K562 (cell line): ENCODE data around the gene TEX13C. TPM values are rescaled to one million over a fixed set of nuclear protein-coding genes. Genes with fewer than 3 reads are reported as not detected.

Source experiments
- ATAC-seq: fragments of 200-7000 bp; cut with Tn5 transposase; 3 replicates; pipeline ENCODE4 v1.9.1; 2020; ENCODE audit warnings: moderate library complexity
- BruUV-seq: library from RNA; stranded (reverse); fragments of 400-500 nt; replicated peaks from 2 replicates; lab custom pipeline; 2021; lab: Mats Ljungman, UMichigan
- CTCF ChIA-PET: fragments of 300-600 bp; formaldehyde crosslinking; extraction: SDS; loops from one replicate; lab custom pipeline; 2021; ENCODE audit warnings: low intra/inter-chr PET ratio; lab: Yijun Ruan, JAX
- POLR2A ChIA-PET: fragments of 300-600, 350-650 bp; sonication (Branson Sonifier 250); formaldehyde crosslinking; extraction: SDS; loops from one replicate; lab custom pipeline; 2021; ENCODE audit warnings: antibody characterized with exemption, inconsistent platforms; lab: Yijun Ruan, JAX
- DNase-seq, 4 experiments: peaks; one replicate each; pipeline versions ENCODE4 v3.0.0 to v3.0.0-alpha.2; 2011 to 2018; ENCODE audit warnings: low spot score in 3 of 4, mixed read lengths in 3 of 4; ENCODE audit errors: extremely low read depth in 1 of 4
- FAIRE-seq: peaks from 2 replicates; lab custom pipeline; 2011; peaks lifted over from hg19 to GRCh38; lab: Jason Lieb, UNC
- H2AFZ ChIP-seq: 2 replicates; pipeline ENCODE4 v1.6.0; 2011; ENCODE audit warnings: low read depth, low read length, control low read depth, inconsistent platforms
- H3K27ac ChIP-seq: fragments of 200-600 bp; 3 replicates; pipeline ENCODE4 v1.8.0; 2011; ENCODE audit warnings: low read depth, mild to moderate bottlenecking, control low read depth, inconsistent platforms, low read length, moderate library complexity, mixed read lengths; ENCODE audit errors: extremely low read depth
- H3K27me3 ChIP-seq, 2 experiments: fragments of 300-600 bp in 1 of 2; 2 replicates in 1 of 2; 3 replicates in 1 of 2; pipeline versions ENCODE4 v1.6.0 to v1.8.0; 2011; ENCODE audit warnings: inconsistent platforms in 2 of 2, low read length in 2 of 2, mild to moderate bottlenecking in 1 of 2, mixed read lengths in 1 of 2, moderate library complexity in 1 of 2; ENCODE audit not compliant: control insufficient read depth in 2 of 2, insufficient read depth in 2 of 2
- H3K36me3 ChIP-seq: fragments of 300-600 bp; 3 replicates; pipeline ENCODE4 v1.8.0; 2011; ENCODE audit warnings: mild to moderate bottlenecking, low read length, inconsistent platforms; ENCODE audit not compliant: control insufficient read depth, insufficient read depth
- H3K4me1 ChIP-seq, 2 experiments: fragments of 200-600 bp in 1 of 2; replicated peaks in 1 of 2; 2 replicates in 1 of 2; 3 replicates in 1 of 2; pipeline versions ENCODE4 v1.5.1 to v1.8.0; 2011; ENCODE audit warnings: inconsistent platforms in 2 of 2, low read length in 2 of 2, mild to moderate bottlenecking in 1 of 2, mixed read lengths in 1 of 2, moderate library complexity in 1 of 2; ENCODE audit not compliant: control insufficient read depth in 2 of 2, insufficient read depth in 2 of 2
- H3K4me2 ChIP-seq: 2 replicates; pipeline ENCODE4 v1.6.1; 2011; ENCODE audit warnings: low read length, control low read depth, inconsistent platforms, mixed read lengths; ENCODE audit not compliant: insufficient read depth
- H3K4me3 ChIP-seq: fragments of 200-600 bp; sonication (generic), shearing (Covaris generic); 2 replicates; pipeline ENCODE4 v1.5.1; 2016; ENCODE audit warnings: control low read depth, inconsistent platforms
- H3K79me2 ChIP-seq: fragments of 200-600 bp; 3 replicates; pipeline ENCODE4 v1.8.0; 2011; ENCODE audit warnings: low read length, inconsistent platforms; ENCODE audit not compliant: control insufficient read depth, insufficient read depth
- H3K9ac ChIP-seq, 2 experiments: 2 replicates each; pipeline versions ENCODE4 v1.6.0 to v1.6.1; 2011; ENCODE audit warnings: low read depth in 2 of 2, low read length in 2 of 2, control low read depth in 1 of 2, inconsistent platforms in 1 of 2, mild to moderate bottlenecking in 1 of 2, mixed read lengths in 1 of 2; ENCODE audit not compliant: insufficient read depth in 1 of 2
- H3K9me1 ChIP-seq: one replicate; pipeline ENCODE4 v1.6.0; 2011; ENCODE audit warnings: inconsistent platforms, mild to moderate bottlenecking, low read length, moderate library complexity; ENCODE audit not compliant: control insufficient read depth, insufficient read depth
- H3K9me3 ChIP-seq: replicated peaks from 2 replicates; pipeline ENCODE4 v1.5.1; 2011; ENCODE audit warnings: low read depth, low read length, inconsistent platforms; ENCODE audit not compliant: control insufficient read depth, insufficient read depth
- H4K20me1 ChIP-seq: replicated peaks from 2 replicates; pipeline ENCODE4 v1.6.1; 2011; ENCODE audit warnings: low read length, inconsistent platforms, mixed read lengths; ENCODE audit not compliant: control insufficient read depth, insufficient read depth
- ATF4 ChIP-seq: fragments of 450-650 bp; formaldehyde crosslinking; IDR thresholded peaks from 2 replicates; pipeline ENCODE4 v1.4.0; 2022; ENCODE audit warnings: mild to moderate bottlenecking, moderate library complexity
- ATF7 ChIP-seq: fragments of 450-650 bp; IDR thresholded peaks from 2 replicates; pipeline ENCODE4 v1.7.1; 2014; ENCODE audit warnings: mild to moderate bottlenecking, moderate library complexity
- CBFA2T3 ChIP-seq: fragments of 450-650 bp; IDR thresholded peaks from 2 replicates; pipeline ENCODE4 v1.6.1; 2017
- CBX2 ChIP-seq: fragments of 200-600 bp; sonication (generic); IDR thresholded peaks from one replicate; pipeline ENCODE4 v1.6.1; 2012; ENCODE audit warnings: mild to moderate bottlenecking, low read length, inconsistent platforms; ENCODE audit not compliant: insufficient read depth, poor library complexity, severe bottlenecking
- DLX4 ChIP-seq: fragments of 250-450 bp; sonication (Bioruptor Pico); IDR thresholded peaks from 2 replicates; pipeline ENCODE4 v1.6.1; 2021; ENCODE audit warnings: mild to moderate bottlenecking
- DMBX1 ChIP-seq: fragments of 250-450 bp; sonication (Bioruptor Pico); IDR thresholded peaks from 2 replicates; pipeline ENCODE4 v1.8.0; 2022; ENCODE audit warnings: inconsistent platforms, mild to moderate bottlenecking, moderate library complexity, borderline replicate concordance
- E2F5 ChIP-seq: sonication (generic); formaldehyde crosslinking; IDR thresholded peaks from 2 replicates; pipeline ENCODE4 v1.8.0; 2022; ENCODE audit warnings: mild to moderate bottlenecking, missing genetic modification reagents
- EP300 ChIP-seq: IDR thresholded peaks from 2 replicates; pipeline ENCODE4 v1.6.1; 2012; ENCODE audit warnings: low read length, improper control_type of control experiment
- FOXJ2 ChIP-seq: fragments of 200-800 bp; sonication (Bioruptor generic); IDR thresholded peaks from 2 replicates; pipeline ENCODE4 v1.6.1; 2016; ENCODE audit warnings: missing genetic modification characterization, missing compliant biosample characterization
- GABPB1 ChIP-seq: sonication (generic); formaldehyde crosslinking; IDR thresholded peaks from 2 replicates; pipeline ENCODE4 v1.8.0; 2022; ENCODE audit warnings: mild to moderate bottlenecking, missing genetic modification reagents
- GATAD2B ChIP-seq: fragments of 450-650 bp; IDR thresholded peaks from 2 replicates; pipeline ENCODE4 v1.6.1; 2017; ENCODE audit warnings: mild to moderate bottlenecking, borderline replicate concordance
- MEIS2 ChIP-seq: fragments of 450-650 bp; IDR thresholded peaks from 2 replicates; pipeline ENCODE4 v1.6.1; 2014; ENCODE audit warnings: mild to moderate bottlenecking; ENCODE audit not compliant: partially characterized antibody
- MIER1 ChIP-seq: fragments of 450-650 bp; IDR thresholded peaks from 2 replicates; pipeline ENCODE4 v1.6.1; 2016; ENCODE audit warnings: antibody characterized with exemption, mild to moderate bottlenecking, low read depth
- NFXL1 ChIP-seq: fragments of 450-650 bp; formaldehyde crosslinking; IDR thresholded peaks from 2 replicates; pipeline ENCODE4 v1.4.0; 2021; ENCODE audit warnings: mild to moderate bottlenecking
- NR3C1 ChIP-seq: sonication (generic); formaldehyde crosslinking; IDR thresholded peaks from 2 replicates; pipeline ENCODE4 v1.8.1; 2022; ENCODE audit warnings: missing genetic modification reagents
- PHF20 ChIP-seq: fragments of 450-650 bp; IDR thresholded peaks from 2 replicates; pipeline ENCODE4 v1.6.1; 2018; ENCODE audit not compliant: partially characterized antibody
- PML ChIP-seq: IDR thresholded peaks from 2 replicates; pipeline ENCODE4 v1.6.1; 2012; ENCODE audit warnings: low read length, inconsistent platforms
- POU5F1 ChIP-seq: fragments of 150-350 bp; IDR thresholded peaks from 2 replicates; pipeline ENCODE4 v1.6.1; 2014; ENCODE audit warnings: borderline replicate concordance, low read length, low read depth, mild to moderate bottlenecking; ENCODE audit not compliant: partially characterized antibody
- PRPF4 ChIP-seq: fragments of 200-400 bp; formaldehyde crosslinking; IDR thresholded peaks from one replicate; pipeline ENCODE4 v1.6.1; 2017; ENCODE audit warnings: low read length, low read depth, mild to moderate bottlenecking; ENCODE audit not compliant: insufficient read depth, poor library complexity, severe bottlenecking
- RBFOX2 ChIP-seq: fragments of 200-400 bp; formaldehyde crosslinking; IDR thresholded peaks from 2 replicates; pipeline ENCODE4 v1.6.1; 2017; ENCODE audit warnings: low read depth, mild to moderate bottlenecking, low read length, moderate library complexity
- RBM34 ChIP-seq: fragments of 200-400 bp; formaldehyde crosslinking; IDR thresholded peaks from 2 replicates; pipeline ENCODE4 v1.6.1; 2018; ENCODE audit warnings: low read length, borderline replicate concordance; ENCODE audit not compliant: insufficient read depth
- SMC3 ChIP-seq: conservative IDR thresholded peaks from 2 replicates; pipeline ENCODE4 v1.6.1; 2011; ENCODE audit warnings: low read depth, low read length, improper control_type of control experiment; ENCODE audit not compliant: insufficient read depth
- ZFP1 ChIP-seq: fragments of 450-650 bp; formaldehyde crosslinking; IDR thresholded peaks from 2 replicates; pipeline ENCODE4 v1.4.0; 2020; ENCODE audit warnings: mild to moderate bottlenecking, mixed read lengths
- ZNF184 ChIP-seq: sonication (generic); formaldehyde crosslinking; IDR thresholded peaks from 2 replicates; pipeline ENCODE4 v1.5.0; 2020; ENCODE audit warnings: missing genetic modification reagents
- WGBS: fragments of 100-300 bp; shearing (Covaris generic); methylation state at CpG from one replicate; pipeline ENCODE4 v1.1.6; 2016; ENCODE audit warnings: low coverage, mixed read lengths; ENCODE audit not compliant: insufficient coverage; ENCODE audit errors: missing lambda C conversion rate; 5-methylcytosine and 5-hydroxymethylcytosine counted together
- in situ Hi-C: fragments of 300-500 bp; cut with MboI; formaldehyde crosslinking; loops from 4 replicates; pipeline ENCODE4 v1.15.0; 2018; ENCODE audit warnings: inconsistent platforms, mixed read lengths
- intact Hi-C: fragments of 100-400 bp; cut with micrococcal nuclease; formaldehyde crosslinking; loops from 2 replicates; pipeline ENCODE4 v1.14.2; 2022
- polyA plus RNA-seq, 8 experiments: library from polyadenylated mRNA; depleted of rRNA in 4 of 8; stranded (reverse) in 5 of 8; unstranded in 3 of 8; fragments of >200 nt; fragmentation: Nextera tagmentation in 2 of 8; fragmentation: Illumina TruSeq in 1 of 8; extraction: Ambion mirVana in 2 of 8; extraction: Trizol in 1 of 8; gene quantifications; 2 replicates each; pipeline versions ENCODE4 v1.2.1 to v1.2.3, GENCODE V29; 2011 to 2014; ENCODE audit warnings: inconsistent platforms in 1 of 8, missing spikeins in 1 of 8
- total RNA-seq, 7 experiments: library from RNA; depleted of rRNA in 6 of 7; stranded (reverse); fragments of >200 nt in 6 of 7; fragmentation: Illumina TruSeq in 2 of 7; extraction: Trizol in 2 of 7; gene quantifications; 2 replicates each; pipeline versions ENCODE4 v1.2.1 to v1.2.3, GENCODE V29; 2011 to 2021; ENCODE audit warnings: low replicate concordance in 1 of 7

TEX13C gene
- total and polyA plus RNA-seq, 9 of the 15 experiments (the other 6 are each of a cell fraction or from before 2014, with no cell fraction given), result not detected

- peak overlapping the region; percentile 46; the same call in 1 of the 2 replicates for H3K4me2 ChIP-seq
- intact Hi-C loops, result no loop called here
- peak overlapping the region; percentile 51; the same call in 2 of the 3 replicates for H3K27ac ChIP-seq
- POLR2A ChIA-PET, result interaction anchor here (0.7 kb wide), 1 partner anchor 190 kb away, joined by 3 read pairs; no protein-coding TSS in a partner anchor
- H3K4me3 ChIP-seq, result no peak overlapping the region
- CTCF ChIA-PET, result no interaction called here
- ATAC-seq, result peak; percentile 95
- BruUV-seq, result no TSS peak
- peak; percentile 50 to 75 (median 60) for DNase-seq
- H3K4me1 ChIP-seq, result peaks cover 0 to 7% of the 10 kb centered on the region in 2 experiments; a peak in 2 of 5 replicates
- H3K9ac ChIP-seq, result no peak overlapping the region
- in situ Hi-C loops, result no loop called here
- peaks cover 19% of the 10 kb centered on the region for H3K9me3 ChIP-seq
- no peaks in the 10 kb centered on the region for H4K20me1 ChIP-seq
- H3K36me3 ChIP-seq, result no peaks in the 10 kb centered on the region
- H2AFZ ChIP-seq, result peak overlapping the region; percentile 58
- H3K9me1 ChIP-seq, result no peaks in the 10 kb centered on the region
- H3K27me3 ChIP-seq, result no peaks in the 10 kb centered on the region
- peak; percentile 82 for FAIRE-seq
- WGBS, result 2% methylated on average over 4 of the region's 4 CpGs
- no peaks in the 10 kb centered on the region for H3K79me2 ChIP-seq
- TF ChIP-seq EP300 (peak; percentile 73; the same call in 1 of the 2 replicates), DLX4 (no peak), ATF7 (peak; percentile 81), DMBX1 (CRISPR knock-in tag) (peak; percentile 24; the same call in 1 of the 2 replicates), E2F5 (CRISPR knock-in tag) (no peak), CBX2 (no peak), PHF20 (no peak), ZNF184 (CRISPR knock-in tag) (no peak), NR3C1 (CRISPR knock-in tag) (no peak), POU5F1 (no peak), ATF4 (CRISPR knock-in tag) (no peak), PML (peak; percentile 38; the same call in 1 of the 2 replicates), RBM34 (no peak), CBFA2T3 (peak; percentile 84), GABPB1 (no peak), NFXL1 (no peak), FOXJ2 (tag) (no peak), RBFOX2 (no peak), MEIS2 (peak; percentile 65), MIER1 (no peak), SMC3 (no peak), ZFP1 (CRISPR knock-in tag) (no peak), PRPF4 (no peak), GATAD2B (no peak)
These were observed 20.8 kb downstream of the TEX13C start for GRCh38 chrX:125340490-125340889.
